Gastroesophageal sphincter (tissue), 3 donors: Measurements from ENCODE around the gene MSH5.

Experiments used
- POLR2A ChIP-seq, 2 donors: fragments of 450-650 bp; IDR thresholded peaks; one replicate each; pipeline ENCODE4 v1.6.1; 2017; ENCODE audit warnings: antibody characterized with exemption in 2 of 2, mild to moderate bottlenecking in 2 of 2, moderate library complexity in 1 of 2
- POLR2AphosphoS5 ChIP-seq: sonication (generic); formaldehyde crosslinking; IDR thresholded peaks from one replicate; pipeline ENCODE4 v1.6.1; 2017; ENCODE audit warnings: antibody characterized with exemption
- TF ChIP-seq, protein P1 (sequence below), 4 experiments: fragments of 200-600 bp in 2 of 4; fragments of 450-650 bp in 2 of 4; sonication (generic) in 1 of 4; IDR thresholded peaks; one replicate each; pipeline ENCODE4 v1.5.1; 2017 to 2019; ENCODE audit warnings: antibody characterized with exemption in 4 of 4, mild to moderate bottlenecking in 2 of 4, moderate library complexity in 2 of 4

DNA sequence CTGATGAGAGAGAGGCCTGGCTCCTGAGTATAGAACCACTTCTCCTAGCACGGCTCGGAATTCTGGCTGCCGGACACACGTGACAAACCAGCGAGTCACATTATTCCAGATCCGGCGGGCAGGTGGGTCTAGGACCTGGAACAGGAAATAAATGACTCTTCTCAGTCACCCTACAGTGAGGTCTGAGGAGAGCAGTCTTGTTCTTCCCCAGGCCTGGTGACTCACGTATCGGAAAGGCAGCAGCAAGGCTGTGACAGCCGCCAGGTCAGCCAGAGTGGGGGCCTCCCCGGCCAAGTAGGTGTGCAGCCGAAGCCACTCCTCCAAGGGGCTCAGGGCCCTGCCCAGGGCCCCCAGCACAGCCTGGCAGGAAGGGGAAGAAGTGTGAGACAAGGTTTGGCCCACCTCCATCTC lies 53.0 kb downstream of the MSH5 start:
- TF ChIP-seq POLR2A (IDR thresholded peaks at IDR 0.05): no peak
- no peak for TF ChIP-seq POLR2AphosphoS5
- TF ChIP-seq, protein P1, sequence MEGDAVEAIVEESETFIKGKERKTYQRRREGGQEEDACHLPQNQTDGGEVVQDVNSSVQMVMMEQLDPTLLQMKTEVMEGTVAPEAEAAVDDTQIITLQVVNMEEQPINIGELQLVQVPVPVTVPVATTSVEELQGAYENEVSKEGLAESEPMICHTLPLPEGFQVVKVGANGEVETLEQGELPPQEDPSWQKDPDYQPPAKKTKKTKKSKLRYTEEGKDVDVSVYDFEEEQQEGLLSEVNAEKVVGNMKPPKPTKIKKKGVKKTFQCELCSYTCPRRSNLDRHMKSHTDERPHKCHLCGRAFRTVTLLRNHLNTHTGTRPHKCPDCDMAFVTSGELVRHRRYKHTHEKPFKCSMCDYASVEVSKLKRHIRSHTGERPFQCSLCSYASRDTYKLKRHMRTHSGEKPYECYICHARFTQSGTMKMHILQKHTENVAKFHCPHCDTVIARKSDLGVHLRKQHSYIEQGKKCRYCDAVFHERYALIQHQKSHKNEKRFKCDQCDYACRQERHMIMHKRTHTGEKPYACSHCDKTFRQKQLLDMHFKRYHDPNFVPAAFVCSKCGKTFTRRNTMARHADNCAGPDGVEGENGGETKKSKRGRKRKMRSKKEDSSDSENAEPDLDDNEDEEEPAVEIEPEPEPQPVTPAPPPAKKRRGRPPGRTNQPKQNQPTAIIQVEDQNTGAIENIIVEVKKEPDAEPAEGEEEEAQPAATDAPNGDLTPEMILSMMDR (IDR thresholded peaks at IDR 0.05): no peak
